Neural cell (in vitro differentiated cells): Measurements from ENCODE around the gene ANO3.
A peak's percentile ranks its signal among the peaks of the same experiment; 100 is the strongest.

Experiments used
- CTCF ChIP-seq: fragments of 450-650 bp; IDR thresholded peaks from 2 replicates; pipeline ENCODE4 v1.5.1; 2014; ENCODE audit warnings: antibody characterized with exemption, mild to moderate bottlenecking, moderate library complexity; ENCODE audit not compliant: poor library complexity, severe bottlenecking
- MXI1 ChIP-seq: fragments of 450-650 bp; conservative IDR thresholded peaks from 2 replicates; pipeline ENCODE4 v1.6.1; 2014; ENCODE audit warnings: antibody characterized with exemption, mild to moderate bottlenecking; ENCODE audit not compliant: poor library complexity, severe bottlenecking
- POLR2AphosphoS5 ChIP-seq: IDR thresholded peaks from 2 replicates; pipeline ENCODE4 v1.6.1; 2012
- RAD21 ChIP-seq: fragments of 450-650 bp; conservative IDR thresholded peaks from 2 replicates; pipeline ENCODE4 v1.6.1; 2014; ENCODE audit warnings: antibody characterized with exemption, mild to moderate bottlenecking, moderate library complexity
- TAF1 ChIP-seq: IDR thresholded peaks from 2 replicates; pipeline ENCODE4 v1.6.1; 2012; ENCODE audit warnings: low read depth
- TF ChIP-seq, protein P1 (sequence below): IDR thresholded peaks from 2 replicates; pipeline ENCODE4 v1.6.1; 2012; ENCODE audit warnings: borderline replicate concordance

GRCh38 chr11:26649884-26650283 lies 318.0 kb downstream of the ANO3 start:
- TF ChIP-seq POLR2AphosphoS5 (no peak), RAD21 (peak; percentile 69), CTCF (peak; percentile 67), TAF1 (no peak), MXI1 (no peak)
- TF ChIP-seq, protein P1, sequence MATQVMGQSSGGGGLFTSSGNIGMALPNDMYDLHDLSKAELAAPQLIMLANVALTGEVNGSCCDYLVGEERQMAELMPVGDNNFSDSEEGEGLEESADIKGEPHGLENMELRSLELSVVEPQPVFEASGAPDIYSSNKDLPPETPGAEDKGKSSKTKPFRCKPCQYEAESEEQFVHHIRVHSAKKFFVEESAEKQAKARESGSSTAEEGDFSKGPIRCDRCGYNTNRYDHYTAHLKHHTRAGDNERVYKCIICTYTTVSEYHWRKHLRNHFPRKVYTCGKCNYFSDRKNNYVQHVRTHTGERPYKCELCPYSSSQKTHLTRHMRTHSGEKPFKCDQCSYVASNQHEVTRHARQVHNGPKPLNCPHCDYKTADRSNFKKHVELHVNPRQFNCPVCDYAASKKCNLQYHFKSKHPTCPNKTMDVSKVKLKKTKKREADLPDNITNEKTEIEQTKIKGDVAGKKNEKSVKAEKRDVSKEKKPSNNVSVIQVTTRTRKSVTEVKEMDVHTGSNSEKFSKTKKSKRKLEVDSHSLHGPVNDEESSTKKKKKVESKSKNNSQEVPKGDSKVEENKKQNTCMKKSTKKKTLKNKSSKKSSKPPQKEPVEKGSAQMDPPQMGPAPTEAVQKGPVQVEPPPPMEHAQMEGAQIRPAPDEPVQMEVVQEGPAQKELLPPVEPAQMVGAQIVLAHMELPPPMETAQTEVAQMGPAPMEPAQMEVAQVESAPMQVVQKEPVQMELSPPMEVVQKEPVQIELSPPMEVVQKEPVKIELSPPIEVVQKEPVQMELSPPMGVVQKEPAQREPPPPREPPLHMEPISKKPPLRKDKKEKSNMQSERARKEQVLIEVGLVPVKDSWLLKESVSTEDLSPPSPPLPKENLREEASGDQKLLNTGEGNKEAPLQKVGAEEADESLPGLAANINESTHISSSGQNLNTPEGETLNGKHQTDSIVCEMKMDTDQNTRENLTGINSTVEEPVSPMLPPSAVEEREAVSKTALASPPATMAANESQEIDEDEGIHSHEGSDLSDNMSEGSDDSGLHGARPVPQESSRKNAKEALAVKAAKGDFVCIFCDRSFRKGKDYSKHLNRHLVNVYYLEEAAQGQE, result no peak
